ENCODE results near the gene PTPRM. TPM values are rescaled to one million over a fixed set of nuclear protein-coding genes. Genes with fewer than 3 reads are reported as not detected.

PTPRM gene
- total and polyA plus RNA-seq, 12 donors = 31.7 to 116 (median 61.2) TPM

- WGBS, 4 donors = 81 to 88% (median 86%) methylated on average over 4 of the region's 4 CpGs
- no peak overlapping the region for H3K4me3 ChIP-seq
- no peak for TF ChIP-seq POLR2A (IDR thresholded peaks at IDR 0.05)
- no peak for TF ChIP-seq CTCF (IDR thresholded peaks at IDR 0.05)
- peaks cover 6 to 8% of the 10 kb centered on the region in 2 donors for H3K4me1 ChIP-seq (replicated peaks in 1 of 2)
- H3K36me3 ChIP-seq (replicated peaks in 1 of 2) = no peaks in the 10 kb centered on the region
- H3K9me3 ChIP-seq (replicated peaks in 1 of 3) = no peaks in the 10 kb centered on the region
- no peaks in the 10 kb centered on the region for H3K27me3 ChIP-seq
- H3K27ac ChIP-seq = no peak overlapping the region
- DNase-seq = no peak
- intact Hi-C loops (cut with DNase I) = no loop called here
These were observed 63.8 kb downstream of the PTPRM start for GRCh38 chr18:7630731-7631442.

- H3K27me3 ChIP-seq = no peaks in the 10 kb centered on the region
- no peaks in the 10 kb centered on the region for H3K9me3 ChIP-seq (replicated peaks in 1 of 3)
- no peaks in the 10 kb centered on the region for H3K4me1 ChIP-seq (replicated peaks in 1 of 2)
- no peak for DNase-seq
- WGBS, 4 donors = 79 to 90% (median 87%) methylated on average over 6 of the region's 6 CpGs
- intact Hi-C loops (cut with DNase I) = no loop called here
- no peak overlapping the region for H3K4me3 ChIP-seq
- no peak overlapping the region for H3K27ac ChIP-seq
- TF ChIP-seq CTCF (IDR thresholded peaks at IDR 0.05) = no peak
- no peak for TF ChIP-seq POLR2A (IDR thresholded peaks at IDR 0.05)
- H3K36me3 ChIP-seq (replicated peaks in 1 of 2) = no peaks in the 10 kb centered on the region
These were observed 65.3 kb downstream of the PTPRM start for GRCh38 chr18:7632152-7633098.

GRCh38 chr18:7633171-7633570, 66.1 kb downstream of the PTPRM start:
- no peak for DNase-seq
- no peaks in the 10 kb centered on the region for H3K36me3 ChIP-seq (replicated peaks in 1 of 2)
- H3K27ac ChIP-seq = no peak overlapping the region
- no peaks in the 10 kb centered on the region for H3K9me3 ChIP-seq (replicated peaks in 1 of 3)
- intact Hi-C loops (cut with DNase I) = no loop called here
- no peaks in the 10 kb centered on the region for H3K27me3 ChIP-seq
- H3K4me1 ChIP-seq (replicated peaks in 1 of 2) = no peaks in the 10 kb centered on the region
- H3K4me3 ChIP-seq = no peak overlapping the region
- WGBS, 4 donors = 82 to 93% (median 85%) methylated on average over 2 of the region's 2 CpGs
- TF ChIP-seq POLR2A (IDR thresholded peaks at IDR 0.05) (no peak), CTCF (IDR thresholded peaks at IDR 0.05) (no peak)

- intact Hi-C loops (cut with DNase I) = no loop called here
- H3K36me3 ChIP-seq (replicated peaks in 1 of 2) = no peaks in the 10 kb centered on the region
- H3K9me3 ChIP-seq (replicated peaks in 1 of 3) = no peaks in the 10 kb centered on the region
- DNase-seq = no peak
- 92 to 94% (median 93%) methylated on average over 1 of the region's 1 CpG for WGBS, 4 donors
- TF ChIP-seq CTCF (IDR thresholded peaks at IDR 0.05) = no peak
- TF ChIP-seq POLR2A (IDR thresholded peaks at IDR 0.05) = no peak
- H3K27me3 ChIP-seq = no peaks in the 10 kb centered on the region
- H3K27ac ChIP-seq = no peak overlapping the region
- H3K4me1 ChIP-seq (replicated peaks in 1 of 2) = no peaks in the 10 kb centered on the region
- no peak overlapping the region for H3K4me3 ChIP-seq
These were observed 68.8 kb downstream of the PTPRM start for GRCh38 chr18:7635948-7636347.
